HG03442 (cell line): ENCODE results near the gene IGFBP7.
A peak's percentile ranks its signal among the peaks of the same experiment; 100 is the strongest.

Experiments
- ATAC-seq: cut with Tn5 transposase; IDR thresholded peaks from one replicate; pipeline ENCODE4 v1.9.1; 2021; ENCODE audit warnings: mild to moderate bottlenecking, moderate library complexity; ENCODE audit not compliant: unreplicated experiment

The IGFBP7 gene

GRCh38 chr4:57131849-57132742 lies 21.9 kb upstream of the IGFBP7 start:
- no peak for ATAC-seq

DNA sequence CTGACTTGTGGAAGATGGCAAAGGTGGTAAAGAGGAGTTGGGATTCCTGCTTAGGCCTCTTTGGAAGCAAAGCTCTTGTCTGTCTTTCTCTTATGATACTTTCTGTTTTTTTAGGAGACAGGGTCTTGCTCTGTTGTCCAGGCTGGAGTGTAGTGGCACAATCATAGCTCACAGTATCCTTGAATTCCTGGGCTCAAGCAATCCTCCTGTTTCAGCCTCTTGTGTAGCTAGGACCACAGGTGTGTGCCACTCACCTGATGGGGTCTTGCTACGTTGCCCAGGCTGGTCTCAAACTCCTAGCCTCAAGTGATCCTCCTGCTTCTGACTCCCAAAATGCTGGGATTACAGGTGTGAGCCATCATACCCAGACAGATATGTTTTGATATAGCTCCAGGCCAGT lies 19.3 kb upstream of the IGFBP7 start:
- ATAC-seq: no peak

DNA sequence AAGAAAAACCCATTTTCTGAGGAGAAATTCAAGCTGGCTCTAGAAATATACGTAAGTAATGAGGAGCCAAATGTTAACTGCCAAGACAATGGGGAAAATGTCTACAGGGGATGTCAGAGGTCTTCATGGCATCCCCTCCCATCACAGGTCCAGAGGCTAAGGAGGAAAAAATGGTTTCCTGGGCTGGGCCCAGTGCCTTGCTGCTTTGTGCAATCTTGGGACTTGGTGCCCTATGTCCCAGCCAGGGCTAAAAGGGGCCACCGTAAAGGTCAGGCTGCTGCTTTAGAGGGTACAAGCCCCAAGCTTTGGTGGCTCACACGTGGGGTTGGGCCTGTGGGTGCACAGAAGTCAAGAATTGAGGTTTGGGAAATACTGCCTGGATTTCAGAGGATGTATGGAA lies 17.2 kb upstream of the IGFBP7 start:
- no peak for ATAC-seq

- ATAC-seq: no peak
These were observed 15.8 kb upstream of the IGFBP7 start for GRCh38 chr4:57125996-57126395.

- ATAC-seq: no peak
These were observed 14.0 kb upstream of the IGFBP7 start for GRCh38 chr4:57124145-57124544.

DNA sequence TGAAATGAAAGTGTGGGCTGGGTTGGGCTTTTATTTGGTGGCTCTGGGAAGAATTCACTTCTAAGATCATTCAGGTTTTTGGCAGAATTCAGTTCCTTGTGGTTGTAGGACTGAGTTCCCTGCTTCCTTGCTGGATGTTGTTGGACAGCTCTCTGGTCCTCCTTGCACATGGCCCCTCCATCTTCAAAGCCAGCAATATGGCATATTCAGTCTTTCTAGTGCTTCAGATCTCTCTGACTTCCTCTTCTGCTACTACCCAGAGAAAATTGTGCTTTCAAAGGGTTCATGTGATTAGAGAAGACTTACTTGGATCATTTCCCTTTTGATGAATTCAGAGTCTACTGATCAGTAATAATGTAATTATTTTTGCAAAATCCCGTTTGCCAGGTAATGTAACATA lies 12.8 kb upstream of the IGFBP7 start:
- ATAC-seq: no peak

GRCh38 chr4:57119054-57119651 lies 9.0 kb upstream of the IGFBP7 start:
- no peak for ATAC-seq

DNA sequence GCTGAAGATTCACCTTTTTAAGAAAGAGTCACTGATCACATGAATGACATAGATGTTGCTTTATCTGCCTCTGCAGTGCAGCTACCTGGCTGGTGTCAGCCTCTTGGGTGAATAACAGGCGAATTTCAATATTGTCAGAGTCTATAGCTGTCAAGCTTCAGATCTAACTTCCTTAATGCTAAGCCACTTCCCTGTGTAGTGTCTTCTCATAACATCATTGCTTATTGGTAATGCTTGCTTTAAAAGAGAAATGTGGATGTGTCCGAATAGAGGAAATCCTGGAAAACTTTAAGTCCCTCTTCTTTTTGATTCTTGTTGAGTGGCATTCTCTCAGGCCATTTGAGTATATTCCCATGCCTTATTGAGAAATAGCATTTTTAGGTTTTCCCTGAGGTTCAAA lies 7.3 kb upstream of the IGFBP7 start:
- ATAC-seq: no peak

DNA sequence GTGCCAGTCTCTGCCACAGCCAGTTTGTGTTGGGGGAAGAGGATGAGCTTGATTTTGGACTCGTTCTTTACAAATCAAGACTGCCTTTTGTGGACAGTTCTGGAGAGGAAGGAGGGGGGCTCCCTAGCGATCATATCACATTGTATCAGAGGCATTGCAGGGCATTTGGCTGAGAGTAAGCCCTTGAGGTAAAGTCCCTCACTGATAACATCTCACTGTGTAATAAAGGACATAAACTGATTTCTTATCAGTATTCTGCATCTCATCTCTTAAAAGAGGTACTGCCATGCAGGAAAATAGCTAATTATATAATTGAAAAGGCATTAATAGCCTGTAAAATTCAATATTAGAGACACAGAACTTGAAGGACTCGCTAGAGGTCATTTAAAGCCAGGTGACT lies 6.1 kb upstream of the IGFBP7 start:
- no peak for ATAC-seq

DNA sequence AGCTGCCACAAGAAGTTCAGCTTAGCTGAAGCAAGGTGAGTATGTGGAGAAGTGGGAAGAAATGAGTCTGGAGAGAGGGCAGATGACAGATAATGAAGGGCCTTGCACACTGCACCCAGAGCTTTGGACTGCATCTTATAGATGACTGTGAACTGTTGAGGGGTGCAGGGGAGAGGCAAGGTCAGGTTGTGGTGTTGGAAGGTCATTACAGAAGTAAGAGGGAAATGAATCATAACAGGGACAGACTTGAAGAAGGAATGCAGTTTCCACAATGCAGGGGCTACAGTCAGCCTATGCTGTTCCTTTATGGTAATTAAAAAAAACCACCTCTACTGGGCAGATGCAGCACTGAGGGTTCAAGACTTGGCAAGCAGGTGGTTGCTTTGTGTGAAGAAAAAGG lies 4.8 kb upstream of the IGFBP7 start:
- no peak for ATAC-seq

DNA sequence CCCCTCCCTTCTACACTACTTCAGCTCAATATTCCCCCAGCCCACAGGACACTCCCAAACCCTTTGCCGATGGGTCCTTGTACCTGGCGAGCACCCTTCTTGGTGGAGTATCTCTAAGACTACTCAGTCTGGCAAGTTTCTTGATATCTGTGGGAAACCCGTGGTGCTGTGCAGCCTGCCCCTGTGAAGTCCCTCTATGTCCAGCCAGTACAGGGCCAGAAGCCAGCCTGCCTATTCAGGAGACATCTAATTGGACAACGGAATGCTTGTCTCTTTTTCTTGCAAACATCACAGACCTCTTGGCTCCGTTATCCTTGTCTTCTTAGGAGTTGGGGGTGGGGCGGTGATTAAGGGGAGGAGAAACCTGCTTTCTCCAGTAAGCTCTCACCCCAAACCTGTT lies 3.7 kb upstream of the IGFBP7 start:
- ATAC-seq: no peak

DNA sequence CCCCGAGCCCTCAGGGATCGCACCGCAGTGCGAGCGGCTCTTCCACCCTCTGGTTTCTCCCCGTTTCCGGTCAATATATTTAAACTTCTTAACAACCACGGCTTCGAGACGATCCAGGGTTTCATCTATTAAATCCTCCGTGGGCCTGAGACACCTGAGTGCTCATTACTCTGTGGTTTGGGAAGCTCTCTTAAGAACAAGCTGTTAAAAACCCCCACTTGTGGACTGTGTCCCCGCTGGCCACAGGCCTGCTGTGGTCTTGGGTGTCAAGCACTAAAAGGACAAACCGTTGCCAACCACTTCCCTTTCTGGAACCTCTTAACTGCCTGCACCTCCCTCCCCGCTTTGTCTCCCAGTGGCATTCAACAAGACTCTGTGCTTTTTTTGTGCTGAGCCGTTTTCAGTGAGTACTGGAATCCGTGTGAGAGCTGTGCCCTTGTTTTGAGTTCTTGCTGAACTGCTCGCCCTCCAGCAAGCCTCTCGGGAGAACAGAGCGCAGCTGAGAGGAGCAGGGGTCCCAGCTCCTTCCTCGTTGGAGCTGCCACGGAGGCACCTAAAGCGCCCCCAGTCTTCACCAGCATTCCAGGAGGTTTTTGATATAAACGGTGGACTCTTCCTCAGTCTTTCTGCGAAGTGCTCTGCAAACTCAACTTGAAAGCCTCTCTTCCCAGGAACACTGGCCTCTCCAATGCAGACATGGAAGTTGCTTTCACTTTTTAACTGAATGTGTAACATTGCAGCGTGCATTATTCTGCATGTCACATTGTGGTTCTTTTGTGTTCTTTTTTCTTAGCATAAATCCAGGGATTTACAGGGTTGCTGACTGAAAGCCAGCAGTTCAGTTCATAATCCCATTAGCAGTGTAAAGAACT lies 691 bp upstream of the IGFBP7 start:
- ATAC-seq: peak; percentile 45

DNA sequence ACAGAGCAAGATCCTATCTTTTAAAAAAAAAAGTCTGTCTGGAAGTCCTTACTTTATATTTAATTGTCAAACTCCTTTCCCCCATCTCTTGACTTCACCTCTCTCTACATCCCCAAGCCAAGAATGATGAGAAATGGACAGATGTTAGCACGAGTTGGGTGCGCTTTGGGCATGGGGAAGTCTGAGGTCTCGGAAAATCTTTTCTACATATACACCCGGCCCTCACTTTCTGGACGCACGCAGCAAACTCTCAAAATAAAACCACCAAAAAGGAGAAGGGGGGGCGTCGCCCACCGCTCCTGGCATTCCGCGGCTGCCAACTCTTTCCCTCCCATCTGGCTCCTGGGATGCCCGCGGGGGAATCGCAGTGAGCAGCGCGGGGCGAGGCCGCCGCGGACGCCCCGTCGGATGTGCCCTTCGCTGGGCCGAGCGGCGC lies 756 bp downstream of the IGFBP7 start:
- ATAC-seq: no peak

- ATAC-seq: no peak
These were observed 4.0 kb downstream of the IGFBP7 start for GRCh38 chr4:57106181-57106580.

DNA sequence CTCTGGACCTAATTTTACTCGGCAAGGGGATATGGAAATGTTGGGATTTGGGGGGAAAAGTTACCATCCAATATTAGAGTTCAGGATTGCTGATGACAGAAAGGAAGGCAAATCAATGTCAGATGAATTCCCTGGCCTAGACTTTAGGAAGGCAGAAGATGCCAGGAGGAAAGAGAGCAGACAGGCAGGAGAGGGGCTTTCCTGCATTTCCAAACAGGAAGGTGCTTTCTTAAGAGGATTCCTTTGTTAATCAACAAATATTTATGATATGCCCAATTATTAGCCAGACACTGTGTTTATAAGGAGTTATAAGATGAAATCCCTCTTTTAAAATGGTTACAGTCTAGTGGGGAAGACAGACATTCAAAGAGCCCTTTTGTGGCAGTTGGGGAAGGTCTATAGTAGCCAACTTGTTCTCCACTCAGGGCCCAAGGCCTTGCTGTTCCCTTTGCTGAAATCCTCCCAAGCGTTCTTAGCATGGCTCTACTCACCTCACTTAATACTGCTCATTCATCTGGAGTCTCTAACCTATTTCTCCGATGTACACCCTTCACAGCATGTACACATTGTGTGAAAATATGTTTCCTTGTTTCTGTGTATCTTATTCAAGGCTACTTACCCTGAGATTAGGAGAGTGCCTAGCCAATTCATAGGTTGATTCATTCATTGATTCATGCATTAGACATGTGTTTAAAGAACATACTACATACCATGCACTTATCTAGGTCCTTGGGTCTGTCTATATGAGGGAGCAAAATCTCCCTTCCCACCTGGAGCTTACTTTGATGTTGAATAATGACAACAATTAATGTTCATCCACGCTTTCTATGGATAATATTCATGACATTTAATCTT lies 5.3 kb downstream of the IGFBP7 start:
- ATAC-seq: no peak

DNA sequence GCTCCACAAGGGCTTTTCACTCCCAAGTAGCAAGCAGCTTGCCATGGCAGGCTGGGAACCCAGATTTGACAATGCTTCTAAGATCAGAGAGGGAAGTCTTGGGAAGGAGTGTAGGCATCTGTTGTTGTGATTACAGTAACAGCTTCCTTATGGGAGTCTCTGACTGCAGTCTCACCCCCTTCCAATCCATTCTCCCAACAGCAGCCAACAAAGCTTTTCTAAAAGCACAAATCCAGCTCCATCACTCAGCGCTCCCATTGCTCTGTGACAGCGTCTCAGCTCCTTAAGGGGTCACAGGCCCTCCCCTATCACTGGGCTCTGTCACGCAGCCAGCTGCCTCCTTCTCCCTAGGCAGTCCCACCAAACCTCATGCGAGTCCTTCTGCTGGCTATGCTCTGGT lies 7.1 kb downstream of the IGFBP7 start:
- no peak for ATAC-seq

DNA sequence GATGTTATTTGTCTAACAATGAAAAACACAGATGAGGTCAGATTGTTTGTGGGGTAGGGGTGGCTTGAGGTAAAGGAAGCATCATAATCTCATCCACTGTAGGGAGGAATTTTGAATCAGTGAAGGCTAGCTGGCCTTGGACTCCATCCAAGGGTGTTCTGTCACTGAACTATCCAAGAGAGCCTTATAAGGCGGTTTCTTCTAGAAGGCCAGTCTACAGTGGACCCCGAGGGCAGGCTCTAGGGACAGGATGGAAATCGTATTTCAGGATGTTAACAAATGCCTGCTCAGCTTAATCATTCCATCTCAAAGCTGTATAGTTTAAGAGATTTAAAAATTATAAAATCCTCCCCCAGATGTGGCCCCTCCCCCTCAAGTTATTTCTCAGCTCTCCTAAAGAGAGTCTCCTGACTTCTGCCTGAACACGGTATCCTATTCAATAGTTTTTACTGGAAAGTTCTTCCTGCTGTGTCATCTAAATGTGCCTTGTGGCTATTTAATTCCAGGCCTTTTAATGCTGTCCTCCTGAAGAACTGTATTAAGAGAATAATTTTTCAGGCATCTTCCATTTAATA lies 8.0 kb downstream of the IGFBP7 start:
- no peak for ATAC-seq

DNA sequence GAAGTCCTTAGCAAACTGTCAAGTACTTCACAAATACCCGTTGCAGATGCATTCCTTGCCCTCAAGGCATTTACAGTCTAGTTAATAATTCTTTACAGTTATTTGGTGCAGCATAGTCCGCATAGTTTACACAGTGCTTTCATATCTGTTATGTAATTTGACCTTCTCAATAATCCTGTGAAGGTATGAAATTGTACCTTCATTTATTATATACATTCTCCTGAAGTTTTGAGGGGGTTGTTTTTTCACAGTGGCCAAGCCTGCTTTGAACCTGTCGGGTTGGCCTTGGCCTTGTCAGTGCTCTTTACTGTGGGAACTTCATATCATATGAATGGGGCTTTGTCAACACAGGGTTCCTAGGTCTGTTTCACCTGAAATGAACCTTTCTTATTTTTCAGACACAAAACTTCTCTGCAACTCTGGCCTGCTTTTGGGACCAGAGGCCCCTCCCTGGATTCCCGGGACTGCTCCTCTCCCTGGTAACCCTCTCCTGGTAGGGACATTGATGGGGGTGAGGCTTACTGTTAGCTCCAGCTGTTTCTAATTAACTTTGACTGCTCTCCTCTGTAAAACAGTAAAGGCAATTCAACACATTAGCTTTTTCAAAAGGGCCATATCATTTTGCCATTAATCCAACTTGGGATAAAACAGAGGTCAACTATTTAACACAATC lies 9.1 kb downstream of the IGFBP7 start:
- ATAC-seq: no peak

DNA sequence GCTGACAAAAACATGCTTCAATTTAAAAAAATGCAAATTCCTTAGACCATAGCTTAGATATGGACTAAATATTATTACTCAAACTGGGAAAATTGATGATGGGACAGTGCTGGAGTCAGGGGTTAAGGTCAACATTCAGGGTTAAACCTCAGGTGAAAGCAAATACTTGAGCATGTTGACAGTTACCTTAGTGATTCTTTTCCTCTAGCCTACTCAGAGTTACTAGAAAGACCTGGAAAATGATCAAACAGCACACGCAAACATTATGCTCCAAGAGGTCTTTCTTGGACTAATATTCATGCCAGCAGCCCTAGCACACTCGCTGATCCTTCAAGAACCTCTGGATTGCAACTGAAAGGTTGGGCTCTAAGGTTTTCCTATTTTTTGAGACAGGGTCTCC lies 10.8 kb downstream of the IGFBP7 start:
- no peak for ATAC-seq

GRCh38 chr4:57098941-57099340 lies 11.2 kb downstream of the IGFBP7 start:
- no peak for ATAC-seq
